Hepatocyte (in vitro differentiated cells): ENCODE data around the gene RRAD. TPM values are rescaled to one million over a fixed set of nuclear protein-coding genes. Genes with fewer than 3 reads are reported as not detected.

Source experiments
- DNase-seq: peaks from one replicate; pipeline ENCODE4 v3.0.0-alpha.2; 2016; ENCODE audit warnings: low spot score
- H2AFZ ChIP-seq: fragments of 200-600 bp; sonication (generic); 2 replicates; pipeline ENCODE4 v1.6.0; 2016; ENCODE audit warnings: antibody characterized with exemption, mild to moderate bottlenecking
- H3K27ac ChIP-seq: fragments of 200-600 bp; sonication (generic); 2 replicates; pipeline ENCODE4 v1.5.1; 2016; ENCODE audit warnings: mild to moderate bottlenecking
- H3K27me3 ChIP-seq: fragments of 200-600 bp; sonication (generic); 2 replicates; pipeline ENCODE4 v1.6.1; 2016
- H3K36me3 ChIP-seq: fragments of 200-600 bp; sonication (generic); replicated peaks from 2 replicates; pipeline ENCODE4 v1.5.1; 2016; ENCODE audit warnings: low read depth; ENCODE audit not compliant: insufficient read depth
- H3K4me1 ChIP-seq: fragments of 200-600 bp; sonication (generic); 2 replicates; pipeline ENCODE4 v1.5.1; 2016; ENCODE audit warnings: mild to moderate bottlenecking, moderate library complexity; ENCODE audit not compliant: insufficient read depth
- H3K4me2 ChIP-seq: fragments of 200-600 bp; sonication (generic); 2 replicates; pipeline ENCODE4 v1.6.0; 2016
- H3K4me3 ChIP-seq: fragments of 200-600 bp; sonication (generic); 2 replicates; pipeline ENCODE4 v1.5.1; 2016; ENCODE audit warnings: mild to moderate bottlenecking
- H3K79me2 ChIP-seq: fragments of 200-600 bp; sonication (generic); 2 replicates; pipeline ENCODE4 v1.6.0; 2017; ENCODE audit warnings: mild to moderate bottlenecking
- H3K9me2 ChIP-seq: fragments of 200-600 bp; sonication (generic); replicated peaks from 2 replicates; pipeline ENCODE4 v1.6.0; 2017; ENCODE audit warnings: mild to moderate bottlenecking; ENCODE audit not compliant: insufficient read depth
- H3K9me3 ChIP-seq: fragments of 200-600 bp; sonication (generic); 2 replicates; pipeline ENCODE4 v1.5.1; 2016; ENCODE audit warnings: low read depth, mild to moderate bottlenecking
- H4K20me1 ChIP-seq: fragments of 200-600 bp; sonication (generic); 2 replicates; pipeline ENCODE4 v1.6.0; 2016; ENCODE audit warnings: mild to moderate bottlenecking; ENCODE audit not compliant: insufficient read depth, poor library complexity, severe bottlenecking
- CTCF ChIP-seq: fragments of 200-600 bp; sonication (generic); IDR thresholded peaks from 2 replicates; pipeline ENCODE4 v1.5.1; 2016; ENCODE audit warnings: antibody characterized with exemption, mild to moderate bottlenecking; ENCODE audit not compliant: poor library complexity
- EZH2 ChIP-seq: fragments of 200-600 bp; sonication (generic); IDR thresholded peaks from 2 replicates; pipeline ENCODE4 v1.6.1; 2016; ENCODE audit warnings: antibody characterized with exemption, mild to moderate bottlenecking, borderline replicate concordance
- EZH2phosphoT487 ChIP-seq: fragments of 200-600 bp; sonication (generic); IDR thresholded peaks from one replicate; pipeline ENCODE4 v1.6.1; 2018; ENCODE audit warnings: antibody characterized with exemption, mild to moderate bottlenecking, low read depth, moderate library complexity; ENCODE audit not compliant: unreplicated experiment, severe bottlenecking
- WGBS: methylation state at CpG from one replicate; pipeline ENCODE4 v1.1.6; 2016; ENCODE audit warnings: low lambda C conversion rate; ENCODE audit errors: missing lambda C conversion rate; 5-methylcytosine and 5-hydroxymethylcytosine counted together
- polyA plus RNA-seq: library from polyadenylated mRNA; unstranded; fragments of >200 nt; fragmentation: Nextera tagmentation; extraction: Ambion mirVana; gene quantifications from 2 replicates; pipeline ENCODE4 v1.2.1, GENCODE V29; 2016
- total RNA-seq: library from RNA; depleted of rRNA; stranded (reverse); fragments of >200 nt; gene quantifications from 2 replicates; pipeline ENCODE4 v1.2.3, GENCODE V29; 2014

RRAD gene
- total and polyA plus RNA-seq, 2 experiments from 2014 or later, result 8.8 to 16.3 TPM

GRCh38 chr16:66964049-66964448 lies 38.7 kb upstream of the RRAD start:
- no peaks in the 10 kb centered on the region for H3K4me1 ChIP-seq
- no peaks in the 10 kb centered on the region for H3K9me2 ChIP-seq
- H2AFZ ChIP-seq, result no peak overlapping the region
- H3K36me3 ChIP-seq, result no peaks in the 10 kb centered on the region
- no peak overlapping the region for H3K4me3 ChIP-seq
- H4K20me1 ChIP-seq, result no peaks in the 10 kb centered on the region
- WGBS, result 91% methylated on average over 6 of the region's 6 CpGs
- no peaks in the 10 kb centered on the region for H3K9me3 ChIP-seq
- no peak for TF ChIP-seq EZH2
- no peak for TF ChIP-seq EZH2phosphoT487
- TF ChIP-seq CTCF, result no peak
- H3K27ac ChIP-seq, result no peak overlapping the region
- DNase-seq, result no peak
- H3K4me2 ChIP-seq, result no peak overlapping the region
- H3K27me3 ChIP-seq, result no peaks in the 10 kb centered on the region
- no peaks in the 10 kb centered on the region for H3K79me2 ChIP-seq

GRCh38 chr16:66961914-66962313 lies 36.6 kb upstream of the RRAD start:
- H3K27me3 ChIP-seq, result no peaks in the 10 kb centered on the region
- no peaks in the 10 kb centered on the region for H3K9me3 ChIP-seq
- H4K20me1 ChIP-seq, result no peaks in the 10 kb centered on the region
- no peak overlapping the region for H3K4me2 ChIP-seq
- no peak for TF ChIP-seq EZH2
- no peak for TF ChIP-seq EZH2phosphoT487
- no peak for TF ChIP-seq CTCF
- no peak overlapping the region for H2AFZ ChIP-seq
- no peak overlapping the region for H3K27ac ChIP-seq
- H3K79me2 ChIP-seq, result no peaks in the 10 kb centered on the region
- no peaks in the 10 kb centered on the region for H3K9me2 ChIP-seq
- no peaks in the 10 kb centered on the region for H3K36me3 ChIP-seq
- H3K4me1 ChIP-seq, result peaks cover 2% of the 10 kb centered on the region
- WGBS, result 84% methylated on average over 5 of the region's 5 CpGs
- DNase-seq, result no peak
- H3K4me3 ChIP-seq, result no peak overlapping the region

GRCh38 chr16:66961065-66961744 lies 35.9 kb upstream of the RRAD start, which contains the start of gene CES3:
TSS of gene CES3 (plus strand) at chr16:66961266. CDS start at chr16:66961308, 42 bp downstream.
- TF ChIP-seq EZH2 (no peak), EZH2phosphoT487 (no peak), CTCF (peak; percentile 67)
- DNase-seq, result peak; percentile 84
- no peaks in the 10 kb centered on the region for H3K27me3 ChIP-seq
- no peaks in the 10 kb centered on the region for H3K79me2 ChIP-seq
- 65% methylated on average over 16 of the region's 16 CpGs for WGBS
- no peak within 1 kb of the TSS for H3K27ac ChIP-seq
- no peaks in the 10 kb centered on the region for H3K9me2 ChIP-seq
- H3K4me2 ChIP-seq, result peak within 1 kb of the TSS; percentile 32
- no peak within 1 kb of the TSS for H3K4me3 ChIP-seq
- H3K36me3 ChIP-seq, result no peaks in the 10 kb centered on the region
- H3K4me1 ChIP-seq, result peaks cover 9% of the 10 kb centered on the region
- no peaks in the 10 kb centered on the region for H3K9me3 ChIP-seq
- H2AFZ ChIP-seq, result no peak within 1 kb of the TSS
- no peaks in the 10 kb centered on the region for H4K20me1 ChIP-seq
